ENCODE results near the gene RBCK1.
"Not testable (repeated sequence)": the region's sequence is repeated elsewhere in the genome, so short reads cannot be mapped to it uniquely, and the experiment has no call there.

RBCK1 gene

DNA sequence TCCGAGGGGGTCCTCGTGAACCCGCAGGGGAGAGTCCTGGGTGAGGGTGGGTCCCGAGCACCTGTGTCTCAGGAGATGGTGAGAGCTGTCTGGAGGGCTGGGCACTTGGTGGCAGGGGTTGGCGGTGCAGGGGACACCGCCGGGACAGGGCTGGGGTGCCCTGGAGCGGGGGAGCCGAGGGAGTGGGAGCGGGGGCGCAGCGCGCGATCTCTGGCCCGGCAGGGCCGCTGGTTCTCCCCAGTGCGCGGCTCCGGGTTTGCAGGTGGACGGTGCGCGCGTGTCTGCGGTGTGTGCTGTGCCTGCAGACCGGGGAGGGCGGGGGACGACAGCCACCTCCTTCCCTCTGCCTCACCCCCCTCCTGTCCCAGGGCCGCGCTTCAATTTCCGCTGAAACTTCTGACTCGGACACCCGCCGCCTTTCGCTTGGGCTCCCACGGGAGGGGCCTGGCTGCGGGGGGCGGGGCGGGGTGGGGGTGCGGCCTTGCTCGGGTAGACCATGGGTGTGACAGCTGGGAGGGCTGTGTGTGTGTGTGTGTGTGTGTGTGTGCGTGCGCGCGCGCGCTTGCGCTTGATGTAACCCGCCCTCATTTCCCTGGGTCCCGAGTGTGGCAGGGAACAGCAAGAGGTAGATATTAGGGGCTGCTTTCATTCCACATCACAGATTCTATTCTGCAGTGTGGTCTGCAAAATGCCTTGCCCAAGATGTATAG is 26.4 kb upstream of the RBCK1 start:
- TF ChIP-seq, protein P1, sequence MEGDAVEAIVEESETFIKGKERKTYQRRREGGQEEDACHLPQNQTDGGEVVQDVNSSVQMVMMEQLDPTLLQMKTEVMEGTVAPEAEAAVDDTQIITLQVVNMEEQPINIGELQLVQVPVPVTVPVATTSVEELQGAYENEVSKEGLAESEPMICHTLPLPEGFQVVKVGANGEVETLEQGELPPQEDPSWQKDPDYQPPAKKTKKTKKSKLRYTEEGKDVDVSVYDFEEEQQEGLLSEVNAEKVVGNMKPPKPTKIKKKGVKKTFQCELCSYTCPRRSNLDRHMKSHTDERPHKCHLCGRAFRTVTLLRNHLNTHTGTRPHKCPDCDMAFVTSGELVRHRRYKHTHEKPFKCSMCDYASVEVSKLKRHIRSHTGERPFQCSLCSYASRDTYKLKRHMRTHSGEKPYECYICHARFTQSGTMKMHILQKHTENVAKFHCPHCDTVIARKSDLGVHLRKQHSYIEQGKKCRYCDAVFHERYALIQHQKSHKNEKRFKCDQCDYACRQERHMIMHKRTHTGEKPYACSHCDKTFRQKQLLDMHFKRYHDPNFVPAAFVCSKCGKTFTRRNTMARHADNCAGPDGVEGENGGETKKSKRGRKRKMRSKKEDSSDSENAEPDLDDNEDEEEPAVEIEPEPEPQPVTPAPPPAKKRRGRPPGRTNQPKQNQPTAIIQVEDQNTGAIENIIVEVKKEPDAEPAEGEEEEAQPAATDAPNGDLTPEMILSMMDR (IDR thresholded peaks at IDR 0.05) = no peak
- peaks cover 45% of the 10 kb centered on the region for H3K27me3 Mint-ChIP-seq (ENCODE audit: low read depth, poor library complexity)
- H3K4me3 Mint-ChIP-seq = peak overlapping the region; percentile 76
- no peaks in the 10 kb centered on the region for H3K36me3 Mint-ChIP-seq (ENCODE audit: low read depth)
- no peak overlapping the region for H3K27ac Mint-ChIP-seq
- H3K4me1 Mint-ChIP-seq = no peaks in the 10 kb centered on the region
- peak; percentile 61 for DNase-seq
- H3K9me3 Mint-ChIP-seq = no peaks in the 10 kb centered on the region

- Mint-ChIP-seq H3K27ac (no peak overlapping the region), H3K36me3 (ENCODE audit: low read depth) (no peaks in the 10 kb centered on the region), H3K4me3 (peak overlapping the region; percentile 76), H3K9me3 (no peaks in the 10 kb centered on the region), H3K4me1 (no peaks in the 10 kb centered on the region), H3K27me3 (ENCODE audit: low read depth, poor library complexity) (peaks cover 45% of the 10 kb centered on the region)
- TF ChIP-seq, protein P1 (IDR thresholded peaks at IDR 0.05) = no peak
- no peak for DNase-seq
Measured at GRCh38 chr20:382291-383115, 25.6 kb upstream of the RBCK1 start.

- H3K9me3 Mint-ChIP-seq = no peaks in the 10 kb centered on the region
- peaks cover 44% of the 10 kb centered on the region for H3K27me3 Mint-ChIP-seq (ENCODE audit: low read depth, poor library complexity)
- no peaks in the 10 kb centered on the region for H3K4me1 Mint-ChIP-seq
- no peak for DNase-seq
- TF ChIP-seq, protein P1 (IDR thresholded peaks at IDR 0.05) = no peak
- H3K4me3 Mint-ChIP-seq = peak overlapping the region; percentile 1
- H3K27ac Mint-ChIP-seq = no peak overlapping the region
- peaks cover 6% of the 10 kb centered on the region for H3K36me3 Mint-ChIP-seq (ENCODE audit: low read depth)
Measured at GRCh38 chr20:383889-384288, 24.2 kb upstream of the RBCK1 start.

DNA sequence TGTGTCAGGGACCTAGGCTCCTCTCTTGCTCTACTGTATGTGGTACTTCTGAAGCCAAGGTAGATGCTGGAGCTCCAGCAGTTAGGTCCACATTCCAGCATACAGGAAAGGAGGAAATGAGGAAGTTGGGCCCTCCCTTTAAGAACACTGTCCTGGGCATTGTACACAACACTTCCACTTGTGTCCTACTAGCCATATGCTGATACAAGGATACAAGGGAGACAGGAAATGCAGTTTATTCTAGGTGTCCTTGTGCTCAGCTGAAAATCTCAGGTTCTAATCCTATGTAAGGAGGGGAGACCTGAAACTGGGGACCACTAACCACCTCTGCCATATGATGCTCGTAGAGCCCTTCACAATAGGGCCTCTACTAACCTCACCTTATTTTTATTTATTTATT is 23.4 kb upstream of the RBCK1 start:
- no peak for DNase-seq
- H3K4me3 Mint-ChIP-seq = no peak overlapping the region
- H3K36me3 Mint-ChIP-seq (ENCODE audit: low read depth) = peaks cover 6% of the 10 kb centered on the region
- no peaks in the 10 kb centered on the region for H3K4me1 Mint-ChIP-seq
- no peak overlapping the region for H3K27ac Mint-ChIP-seq
- peaks cover 40% of the 10 kb centered on the region for H3K27me3 Mint-ChIP-seq (ENCODE audit: low read depth, poor library complexity)
- H3K9me3 Mint-ChIP-seq = no peaks in the 10 kb centered on the region
- TF ChIP-seq, protein P1 (IDR thresholded peaks at IDR 0.05) = no peak

DNA sequence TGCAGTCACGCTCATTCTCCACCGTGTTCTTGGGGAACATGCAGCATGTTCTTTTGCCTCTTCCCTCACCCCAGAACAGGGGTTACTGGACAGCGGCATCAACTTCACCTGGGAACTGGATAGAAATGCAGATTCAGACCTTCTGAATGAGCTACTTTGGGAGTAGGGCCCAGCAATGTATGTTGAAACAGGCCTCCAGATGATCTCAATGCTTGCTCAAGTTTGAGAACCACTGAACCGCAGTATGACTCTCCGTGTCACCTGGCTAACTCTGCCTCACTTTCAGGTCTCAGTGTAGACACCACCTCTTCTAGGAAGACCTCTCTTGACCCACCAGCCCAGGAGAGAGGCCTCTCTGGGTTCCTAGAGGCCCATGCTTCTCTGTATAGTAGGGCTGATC is 22.7 kb upstream of the RBCK1 start:
- H3K4me1 Mint-ChIP-seq = no peaks in the 10 kb centered on the region
- DNase-seq = no peak
- TF ChIP-seq, protein P1 (IDR thresholded peaks at IDR 0.05) = no peak
- no peaks in the 10 kb centered on the region for H3K9me3 Mint-ChIP-seq
- peaks cover 6% of the 10 kb centered on the region for H3K36me3 Mint-ChIP-seq (ENCODE audit: low read depth)
- no peak overlapping the region for H3K27ac Mint-ChIP-seq
- peaks cover 39% of the 10 kb centered on the region for H3K27me3 Mint-ChIP-seq (ENCODE audit: low read depth, poor library complexity)
- H3K4me3 Mint-ChIP-seq = no peak overlapping the region

- not testable (repeated sequence) for H3K9me3 Mint-ChIP-seq; H3K4me1 Mint-ChIP-seq; DNase-seq; H3K27ac Mint-ChIP-seq; H3K4me3 Mint-ChIP-seq; H3K36me3 Mint-ChIP-seq (ENCODE audit: low read depth)
- H3K27me3 Mint-ChIP-seq (ENCODE audit: low read depth, poor library complexity) = peaks cover 30% of the 10 kb centered on the region
Measured at GRCh38 chr20:386634-387033, 21.5 kb upstream of the RBCK1 start.
